Tongue (tissue), 2 donors: Measurements from ENCODE around the gene KLHDC7A. TPM values are rescaled to one million over a fixed set of nuclear protein-coding genes. Genes with fewer than 3 reads are reported as not detected.
"Not testable (repeated sequence)": the region's sequence is repeated elsewhere in the genome, so short reads cannot be mapped to it uniquely, and the experiment has no call there.

ENCODE experiments used
- DNase-seq: peaks from one replicate; pipeline ENCODE4 v3.0.0-alpha.2; 2015
- total RNA-seq: library from RNA; depleted of rRNA; stranded (reverse); fragments of >200 nt; gene quantifications from one replicate; pipeline ENCODE4 v1.2.3, GENCODE V29; 2014

The KLHDC7A gene
- total RNA-seq, result 0.31 TPM

DNA sequence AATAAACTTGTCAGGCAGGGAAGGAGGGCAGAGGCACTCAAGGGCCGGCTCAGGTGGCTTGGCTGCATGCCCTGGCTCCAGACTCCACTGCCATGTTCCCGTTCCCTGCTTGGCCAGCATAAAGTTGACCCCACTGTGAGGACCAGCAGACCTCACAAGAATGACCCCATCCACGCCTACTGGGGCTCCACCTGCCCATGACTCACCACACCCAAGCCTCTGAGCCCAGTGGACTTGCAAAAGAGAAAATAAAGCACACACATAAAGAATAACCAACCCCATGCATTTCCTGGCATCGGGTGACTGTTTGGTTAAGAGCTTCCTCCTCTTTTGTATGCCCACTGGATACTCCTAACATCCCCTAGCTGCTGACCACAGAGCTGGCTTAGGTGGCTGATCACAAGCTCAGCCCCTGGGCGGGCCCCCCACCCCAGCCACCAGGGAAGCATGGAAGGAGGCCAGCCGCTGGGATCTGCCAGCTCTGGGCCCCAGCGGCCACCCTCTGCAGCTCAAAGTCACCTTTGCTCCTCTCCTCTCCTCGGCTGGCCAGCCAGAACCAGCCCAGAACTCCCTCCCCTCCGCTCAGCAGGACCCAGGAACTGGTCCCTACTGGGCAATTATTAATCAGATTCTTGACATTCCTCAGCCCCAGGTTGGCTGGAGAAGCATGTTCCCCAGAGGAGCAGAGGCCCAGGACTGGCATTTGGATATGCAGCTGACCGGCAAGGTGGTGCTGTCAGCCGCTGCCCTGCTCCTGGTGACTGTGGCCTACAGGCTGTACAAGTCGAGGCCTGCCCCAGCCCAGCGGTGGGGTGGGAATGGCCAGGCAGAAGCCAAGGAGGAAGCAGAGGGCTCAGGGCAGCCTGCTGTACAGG, at the start of gene KLHDC7A:
Gene KLHDC7A (plus strand): TSS at position 616 of the 875 bp plus-strand sequence. CDS start 52 bp downstream, at position 668.
- peak; percentile 7 for DNase-seq

DNA sequence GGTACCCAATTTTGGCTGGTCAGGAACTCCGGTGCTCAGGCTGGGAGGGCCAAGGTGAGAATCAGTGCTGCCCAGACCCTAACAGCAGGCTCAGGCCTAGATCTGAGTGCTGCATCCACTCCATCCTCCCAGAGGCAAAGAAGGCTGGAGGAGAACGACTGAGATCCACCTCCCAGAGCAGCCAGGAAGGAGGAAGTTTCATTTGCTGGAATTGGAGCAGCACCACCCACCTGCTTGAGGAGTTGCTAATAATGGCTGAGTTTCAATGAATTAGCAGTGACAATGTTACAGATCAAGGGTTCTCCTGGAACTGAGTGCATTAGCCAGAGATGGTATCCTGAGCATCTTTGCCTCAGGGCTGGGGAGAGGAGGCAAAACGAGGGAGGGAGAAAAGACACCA, 46.7 kb upstream of the KLHDC7A start:
- no peak for DNase-seq

DNA sequence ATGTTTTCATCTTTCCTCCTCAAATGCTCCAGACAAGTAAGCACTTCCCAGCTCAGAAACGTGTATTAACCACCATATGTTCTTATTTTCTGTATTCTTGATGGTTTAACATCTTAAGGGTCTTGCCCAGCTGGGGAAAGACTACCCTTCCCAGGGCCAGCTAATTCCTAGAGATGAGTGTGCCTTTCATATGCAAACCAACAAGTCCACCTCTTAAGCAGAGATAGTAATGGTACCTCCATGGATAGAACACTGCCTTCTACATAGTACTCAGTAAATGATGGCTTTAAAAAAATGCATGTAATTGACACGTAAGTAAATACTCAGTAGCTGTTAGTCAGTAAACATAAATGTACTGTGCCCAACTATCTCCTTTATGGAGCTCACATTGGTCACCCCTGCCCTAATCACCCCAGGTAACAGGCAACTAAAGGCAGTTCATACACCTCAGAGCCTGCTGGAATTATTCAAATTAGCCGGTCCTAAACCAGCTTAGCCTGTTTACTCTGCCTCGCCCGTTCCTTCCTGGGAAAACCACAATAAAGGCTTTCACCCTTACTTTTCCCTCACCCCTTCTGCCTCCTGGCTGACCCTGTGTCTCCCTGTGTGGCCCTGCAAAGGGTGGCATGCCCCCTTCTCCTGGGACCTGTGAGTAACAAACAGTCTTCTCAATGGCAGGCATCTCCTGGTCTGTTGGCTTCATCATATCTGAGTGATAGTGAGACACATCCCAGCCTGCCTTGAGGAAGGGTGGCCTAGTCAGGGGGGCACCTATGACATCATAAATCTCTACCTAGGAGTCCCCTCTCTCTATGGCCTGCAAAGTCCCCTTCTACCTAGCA, 40.1 kb upstream of the KLHDC7A start:
- DNase-seq, result no peak

DNA sequence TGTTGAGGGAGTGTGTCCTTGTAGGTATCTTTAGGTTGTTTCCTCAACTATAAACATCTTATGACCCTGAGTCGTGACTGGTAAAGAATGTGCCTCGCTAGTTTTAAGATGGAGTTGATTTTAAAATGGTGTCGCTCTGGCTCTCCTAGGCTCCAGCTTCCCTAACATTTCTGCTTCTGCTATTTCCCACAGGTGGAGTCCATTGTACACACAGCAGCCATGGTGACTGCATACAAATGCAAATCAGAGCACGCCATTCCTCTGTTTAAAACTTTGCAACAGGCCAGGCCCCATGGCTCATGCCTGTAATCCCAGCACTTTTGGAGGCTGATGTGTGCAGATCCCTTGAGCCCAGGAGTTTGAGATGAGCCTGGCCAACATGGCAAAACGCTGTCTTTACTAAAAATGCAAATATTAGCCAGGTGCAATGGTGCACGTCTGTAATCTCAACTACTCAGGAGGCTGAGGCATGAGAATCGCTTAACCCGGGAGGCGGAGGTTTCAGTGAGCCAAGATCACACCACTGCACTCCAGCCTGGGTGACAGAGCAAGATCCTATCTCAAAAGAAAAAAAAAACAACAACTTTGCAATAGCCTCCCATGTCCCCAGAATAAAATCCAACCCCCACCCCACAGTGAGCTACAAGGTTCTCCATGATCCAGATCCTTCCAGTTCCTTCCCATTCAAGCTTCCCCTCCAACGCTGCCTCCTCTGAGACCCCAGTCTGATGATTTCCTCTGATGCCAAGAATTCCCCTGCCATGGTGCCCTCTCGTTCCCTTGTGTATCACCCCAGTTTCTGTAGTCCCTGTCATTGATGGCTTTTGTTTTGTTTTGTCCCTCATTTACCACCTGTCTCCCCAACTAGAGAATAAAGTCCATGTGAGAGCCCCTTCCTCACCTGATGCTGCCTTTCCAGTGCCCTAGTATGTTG, 36.9 kb upstream of the KLHDC7A start:
- no peak for DNase-seq

DNA sequence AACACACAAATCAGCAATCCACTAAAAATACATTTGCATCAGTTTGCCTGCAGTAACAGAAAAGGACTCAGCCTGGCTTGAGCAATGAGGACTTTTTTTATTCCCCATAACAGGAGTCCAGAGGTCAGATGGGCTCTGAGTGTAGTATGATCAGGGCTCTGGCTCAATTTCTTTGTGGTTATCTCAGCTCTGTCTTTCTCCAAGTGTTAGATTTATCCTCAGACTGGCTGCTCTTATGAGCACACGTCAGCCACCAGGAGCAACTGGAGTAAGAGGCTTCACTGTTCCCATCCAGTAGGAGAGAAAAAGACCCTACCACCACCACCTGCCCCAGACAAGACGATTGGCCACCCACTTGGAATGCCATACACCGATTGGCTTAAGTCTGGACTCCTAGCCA, 36.2 kb upstream of the KLHDC7A start:
- no peak for DNase-seq

DNA sequence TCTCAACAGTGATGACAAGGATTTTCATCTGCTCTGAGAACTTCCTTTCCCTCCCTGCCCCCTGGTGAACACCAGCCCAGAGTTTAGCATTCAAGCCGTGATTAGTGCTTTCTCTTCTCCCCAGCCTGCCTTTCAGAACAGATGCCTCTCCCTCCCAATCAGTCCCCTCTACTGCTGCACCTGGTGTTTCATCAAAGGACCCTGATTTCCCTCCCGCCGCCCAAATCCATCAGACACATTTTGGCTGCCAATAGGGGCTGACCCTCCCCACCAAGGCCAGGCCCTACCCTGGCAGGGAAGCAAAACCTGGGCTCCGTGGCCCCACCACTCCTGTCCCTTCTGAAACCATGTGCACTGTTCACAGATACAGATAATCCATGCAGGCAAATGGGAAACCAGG, 34.0 kb upstream of the KLHDC7A start:
- DNase-seq, result no peak

DNA sequence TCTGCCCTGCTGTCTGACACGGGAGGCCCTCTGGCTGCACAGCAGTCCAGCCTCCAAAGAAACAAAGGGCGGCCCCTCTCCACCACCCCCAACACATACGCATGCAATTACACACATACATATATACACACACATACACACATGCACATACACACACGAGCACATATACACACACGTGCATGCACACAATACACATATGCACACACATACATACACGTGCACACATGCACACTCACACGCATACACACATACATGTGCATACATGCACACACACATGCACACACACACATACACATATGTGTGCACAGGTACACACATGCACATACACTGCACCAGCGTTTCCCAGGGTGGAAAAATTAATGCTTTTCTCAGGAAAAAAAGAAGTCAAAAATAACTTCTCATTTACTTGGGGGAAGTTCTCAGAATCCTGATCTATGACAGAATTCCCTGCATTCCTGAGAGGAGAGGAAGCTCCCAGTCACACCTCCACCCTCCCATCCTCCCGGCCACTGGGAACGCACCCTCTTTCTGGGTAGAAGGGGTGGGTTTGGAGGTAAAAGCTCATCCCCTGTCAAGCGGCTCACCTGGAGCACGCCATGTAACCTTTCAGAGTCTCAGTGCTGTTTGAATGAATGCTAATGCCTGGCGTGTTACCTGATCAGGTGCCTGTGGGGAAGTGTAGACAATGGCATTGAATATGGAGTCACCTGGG, 33.1 kb upstream of the KLHDC7A start:
- no peak for DNase-seq

DNA sequence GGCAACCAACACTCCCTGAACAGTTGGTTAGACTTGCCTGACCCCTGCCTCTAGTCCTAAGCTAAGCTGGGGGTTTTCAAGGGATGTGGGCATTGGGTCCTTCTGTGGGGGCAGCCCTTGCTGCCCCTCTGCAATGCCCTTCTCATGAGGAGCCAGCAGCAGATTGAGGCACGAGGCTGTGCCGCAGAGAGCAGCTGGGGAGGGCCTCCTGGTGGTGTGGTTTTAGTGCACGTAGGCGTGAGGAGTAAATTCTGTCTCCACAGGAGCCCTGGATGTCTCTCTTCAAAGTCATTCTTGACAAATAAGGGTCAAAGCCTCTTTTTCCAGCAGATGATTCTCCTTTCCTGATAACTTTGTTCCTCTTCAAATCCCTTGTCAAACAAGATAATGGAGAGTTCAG, 31.8 kb upstream of the KLHDC7A start:
- no peak for DNase-seq

DNA sequence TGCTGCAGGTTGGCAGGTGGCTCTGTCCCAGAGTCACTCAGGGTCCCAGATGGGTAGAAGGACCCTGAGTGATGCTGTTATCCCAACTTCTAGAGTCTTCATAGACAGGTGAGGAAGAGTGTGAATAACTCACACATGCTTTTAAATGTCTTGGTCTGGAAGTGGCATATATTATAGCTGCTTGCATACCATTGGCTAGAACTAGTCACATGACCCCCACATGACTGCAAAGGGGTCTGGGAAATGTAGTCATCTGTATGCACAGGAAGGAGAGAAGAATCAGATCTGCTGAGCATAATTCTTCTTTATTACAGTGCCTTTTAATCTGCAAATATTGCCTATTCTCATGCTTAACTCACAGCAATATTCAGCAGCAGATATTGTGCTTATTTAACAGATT, 28.2 kb upstream of the KLHDC7A start:
- DNase-seq, result peak; percentile 17

DNA sequence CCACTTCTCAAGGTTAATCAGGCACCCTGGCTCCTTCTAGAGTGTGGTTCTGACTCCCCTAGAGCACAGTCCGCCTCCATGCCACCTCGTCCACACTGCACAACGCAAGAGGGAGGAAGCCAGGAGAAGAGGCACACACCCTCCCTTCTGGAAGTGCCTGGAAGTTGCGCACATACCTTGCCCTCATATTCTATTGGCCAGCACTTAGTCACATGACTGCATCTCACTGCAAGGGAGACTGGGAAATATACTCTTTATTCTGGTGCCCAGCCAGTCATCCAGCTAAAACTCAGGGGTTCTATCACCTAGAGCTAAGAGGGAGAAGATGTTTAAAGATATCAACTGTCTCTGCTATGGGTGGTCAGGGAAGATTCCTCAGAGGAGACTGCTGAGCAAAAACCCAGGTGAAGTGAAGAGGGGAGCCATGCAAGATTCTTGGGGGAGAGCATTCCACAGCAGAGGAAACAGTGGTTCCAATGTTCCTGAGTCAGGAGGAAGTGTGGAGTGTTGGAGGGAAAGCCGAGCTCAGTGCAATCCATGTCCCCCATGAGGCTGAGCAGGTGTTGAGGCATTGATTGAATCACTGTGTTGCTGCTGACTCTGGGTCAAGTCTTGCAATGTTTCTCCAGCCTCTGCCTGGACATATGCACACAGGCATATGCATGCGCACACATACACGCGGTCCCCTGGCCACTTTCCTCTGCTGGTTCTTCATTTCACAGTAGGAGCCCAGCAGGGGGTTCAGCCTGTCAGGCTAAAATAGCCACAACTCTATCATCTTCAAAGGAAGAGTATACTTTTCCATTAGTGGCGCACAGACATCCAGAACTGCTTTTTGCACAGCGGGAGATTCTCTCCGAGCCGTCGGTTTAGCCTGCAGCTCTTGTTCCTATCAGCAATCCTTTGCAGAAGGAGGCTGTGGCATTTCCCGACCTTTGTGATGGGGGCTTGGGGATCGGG, 22.3 kb upstream of the KLHDC7A start:
- DNase-seq, result no peak

DNA sequence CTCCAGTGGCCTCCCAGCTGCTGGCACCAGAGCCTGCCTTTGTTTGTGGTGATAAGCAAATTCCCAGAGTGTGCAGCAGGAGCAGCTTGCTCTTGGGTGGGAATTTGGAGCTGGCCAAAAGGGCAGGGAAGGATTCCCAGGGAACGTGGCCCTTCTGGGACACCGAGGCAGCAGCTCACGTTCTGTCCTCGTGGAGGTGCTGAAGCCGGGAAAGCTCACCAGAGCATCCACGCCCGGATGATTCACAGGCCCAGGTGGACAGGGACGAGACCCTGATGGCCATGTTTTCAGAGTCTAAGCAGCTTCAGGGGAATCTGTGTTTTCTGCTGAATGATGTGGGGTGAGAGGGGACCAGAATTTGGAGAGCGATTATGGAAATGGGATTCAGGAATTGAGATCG, 19.1 kb upstream of the KLHDC7A start:
- DNase-seq, result no peak

DNA sequence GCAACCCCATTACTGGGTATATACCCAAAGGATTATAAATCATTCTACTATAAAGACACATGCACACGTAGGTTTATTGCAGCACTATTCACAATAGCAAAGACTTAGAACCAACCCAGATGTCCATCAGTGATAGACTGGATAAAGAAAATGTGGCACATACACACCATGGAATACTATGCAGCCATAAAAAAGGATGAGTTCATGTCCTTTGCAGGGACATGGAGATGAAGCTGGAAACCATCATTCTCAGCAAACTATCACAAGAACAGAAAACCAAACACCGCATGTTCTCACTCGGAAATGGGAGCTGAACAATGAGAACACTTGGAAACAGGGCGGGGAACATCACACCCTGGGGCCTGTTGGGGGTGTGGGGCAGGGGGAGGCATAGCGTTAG, 18.2 kb upstream of the KLHDC7A start:
- DNase-seq, result not testable (repeated sequence)

DNA sequence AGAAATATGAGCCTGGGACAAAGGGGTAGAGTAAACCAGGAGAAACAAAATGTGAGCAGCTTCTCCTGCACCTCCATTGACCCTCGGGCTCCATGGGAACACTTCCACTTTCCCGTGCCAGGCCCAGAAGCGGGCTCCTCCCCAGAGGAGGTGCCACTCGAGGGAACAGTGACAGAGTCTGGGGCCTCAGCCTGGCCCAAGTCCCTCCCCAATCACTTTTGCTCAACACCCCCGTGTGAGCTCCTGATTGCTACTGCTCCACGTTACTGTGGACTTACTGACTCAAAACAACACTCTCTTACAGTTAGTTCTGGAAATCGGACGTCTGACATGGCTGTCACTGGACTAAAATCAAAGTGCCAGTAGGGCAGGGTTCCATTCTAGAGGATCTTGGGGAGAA, 17.7 kb upstream of the KLHDC7A start:
- DNase-seq, result no peak

DNA sequence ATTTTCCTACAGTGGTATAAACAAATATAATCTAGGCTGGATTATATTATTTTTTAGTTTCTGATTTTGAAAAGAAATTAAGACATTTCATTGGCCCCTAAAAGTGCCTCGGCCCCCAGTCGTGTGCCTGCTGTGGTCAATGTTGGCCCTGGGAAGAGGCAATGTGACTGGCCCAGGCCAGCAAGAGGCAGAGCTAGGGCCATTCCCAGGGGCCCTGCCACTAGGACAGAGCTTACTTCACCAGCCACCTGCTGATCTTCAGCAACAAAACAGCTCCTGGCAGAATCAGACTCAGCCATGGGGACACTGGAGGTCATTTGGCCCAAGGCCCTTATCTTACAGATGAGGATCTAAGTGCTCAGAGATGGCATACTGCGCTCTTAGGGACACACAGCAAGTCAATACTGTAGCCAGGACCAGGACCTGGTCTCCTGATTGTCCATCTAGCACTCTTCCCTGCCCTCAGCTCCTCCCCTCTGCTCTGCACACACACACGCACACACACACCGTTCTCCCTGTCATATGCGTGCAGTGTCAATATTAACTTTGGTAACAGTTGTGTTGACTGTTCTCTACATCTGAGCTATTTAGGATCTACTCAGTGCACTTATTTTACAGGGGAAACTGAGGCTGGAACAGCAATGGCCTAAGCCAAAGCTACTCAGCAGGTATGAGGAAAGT, 16.6 kb upstream of the KLHDC7A start:
- DNase-seq, result no peak

DNA sequence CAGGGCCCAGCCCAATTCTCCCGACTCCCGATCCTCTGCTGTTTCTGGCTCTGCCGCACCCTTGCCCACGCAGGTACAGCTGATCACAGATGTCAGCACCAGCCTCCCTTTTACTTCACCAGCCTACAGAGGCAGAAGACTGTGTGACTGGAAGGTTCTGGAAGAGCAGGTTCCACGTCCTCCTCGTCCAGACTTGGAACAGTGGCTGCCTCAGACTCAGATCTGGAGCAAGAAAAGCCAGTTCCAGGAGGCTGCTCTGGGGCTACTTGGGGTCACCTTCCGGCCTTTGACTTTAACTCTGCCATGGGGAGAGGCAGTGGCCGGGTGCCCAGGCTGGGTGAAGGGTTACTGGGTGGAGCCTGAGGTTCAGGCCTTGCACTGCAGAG, 16.1 kb upstream of the KLHDC7A start:
- DNase-seq, result no peak

DNA sequence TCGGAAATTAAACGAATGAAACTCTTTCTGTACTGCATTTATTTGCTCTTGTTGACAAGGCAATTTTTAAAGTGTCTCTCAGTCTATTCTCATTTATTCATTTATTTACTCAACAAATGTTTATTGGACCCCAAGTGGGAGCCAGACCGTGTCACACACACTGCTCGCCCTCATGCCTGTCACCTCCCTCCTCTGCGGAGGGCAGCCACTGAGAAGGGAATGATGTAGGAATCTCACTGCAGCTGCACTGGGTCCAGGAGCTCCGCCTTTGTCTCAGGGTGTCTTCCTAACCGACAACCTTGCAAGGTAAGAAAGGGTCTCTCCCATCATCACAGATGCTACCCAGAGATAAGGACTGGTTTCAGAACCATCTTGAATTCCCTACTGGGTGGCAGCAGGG, 14.1 kb upstream of the KLHDC7A start:
- no peak for DNase-seq

DNA sequence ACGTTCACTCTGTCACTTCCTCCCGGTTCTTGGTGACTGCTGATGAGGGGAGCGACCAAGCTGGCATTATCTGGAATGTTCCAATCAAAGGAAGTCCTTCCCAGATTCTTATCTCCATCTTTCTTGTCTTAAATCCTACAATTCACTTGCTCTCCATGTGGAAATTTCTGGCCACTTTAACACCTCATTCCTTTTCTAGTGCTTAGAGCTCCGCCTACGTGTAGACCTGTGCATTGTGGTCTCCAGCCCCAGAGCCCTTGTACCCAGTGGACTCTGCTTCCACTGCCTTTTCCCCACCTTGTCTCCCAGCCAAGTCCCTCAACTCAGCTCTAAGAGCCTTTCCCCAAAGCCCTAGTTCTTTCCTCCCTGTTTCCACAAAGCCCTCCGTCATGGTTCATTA, 12.2 kb upstream of the KLHDC7A start:
- DNase-seq, result no peak

DNA sequence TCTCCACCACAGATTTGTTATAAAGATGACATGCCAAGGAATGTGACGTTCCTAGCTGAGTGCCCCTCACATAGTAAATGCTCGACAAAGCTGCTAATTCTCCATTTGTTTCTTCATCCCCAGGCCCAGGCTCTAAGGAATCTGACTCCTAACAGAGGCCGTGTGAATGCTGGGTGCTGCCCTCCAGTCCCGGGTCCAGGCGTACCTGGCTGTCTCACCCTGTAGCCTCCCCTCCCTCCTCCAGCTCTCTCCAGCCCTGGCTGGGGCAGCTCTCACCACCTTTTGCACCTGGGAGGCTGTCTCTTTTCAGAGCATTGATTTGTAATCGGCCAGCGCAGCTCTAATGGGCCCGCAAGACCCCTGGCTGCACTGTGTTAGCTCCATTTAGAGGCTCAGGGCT, 11.2 kb upstream of the KLHDC7A start:
- no peak for DNase-seq

DNA sequence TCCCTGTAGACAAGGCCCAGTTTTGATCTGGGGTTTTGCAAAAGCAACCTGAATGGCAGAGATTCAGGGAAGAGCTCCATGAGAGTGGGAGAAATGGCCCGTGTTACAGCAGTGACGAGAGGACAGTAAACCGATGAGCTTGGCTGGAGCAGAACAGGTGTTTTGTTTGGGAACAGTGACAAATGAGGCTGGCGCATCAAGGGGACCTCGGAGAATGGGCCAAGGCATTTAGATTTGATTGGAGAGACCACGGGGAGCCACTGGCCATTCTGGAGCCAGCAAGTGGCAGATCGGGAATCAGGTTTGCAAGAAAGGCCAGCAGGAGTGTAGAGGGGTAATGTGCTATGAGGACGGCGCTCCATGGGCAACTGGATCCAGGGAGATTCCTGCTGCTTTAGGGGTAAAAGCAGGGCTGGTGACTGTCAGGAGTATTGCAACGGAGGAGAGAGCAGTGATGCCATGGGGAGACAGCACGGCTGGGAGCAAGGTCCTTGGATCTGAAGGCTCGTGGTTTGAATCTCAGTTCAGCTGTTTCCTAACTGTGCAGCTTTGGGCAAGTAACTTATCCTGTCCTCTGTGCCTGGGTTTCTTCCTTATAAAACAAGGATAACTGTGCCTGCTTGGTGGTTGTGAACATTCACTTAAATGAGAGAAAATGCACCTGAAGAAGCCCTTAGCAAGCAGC, 9.9 kb upstream of the KLHDC7A start:
- no peak for DNase-seq
